HG03439 (cell line): Measurements from ENCODE around the gene WIPF1.

ENCODE experiments used
- ATAC-seq: cut with Tn5 transposase; IDR thresholded peaks from one replicate; pipeline ENCODE4 v1.9.1; 2021; ENCODE audit warnings: mild to moderate bottlenecking, moderate library complexity; ENCODE audit not compliant: unreplicated experiment

The WIPF1 gene

GRCh38 chr2:174623106-174623637, 25.6 kb upstream of the WIPF1 start:
- ATAC-seq = no peak

- no peak for ATAC-seq
These were observed 23.7 kb upstream of the WIPF1 start for GRCh38 chr2:174621323-174621722.

DNA sequence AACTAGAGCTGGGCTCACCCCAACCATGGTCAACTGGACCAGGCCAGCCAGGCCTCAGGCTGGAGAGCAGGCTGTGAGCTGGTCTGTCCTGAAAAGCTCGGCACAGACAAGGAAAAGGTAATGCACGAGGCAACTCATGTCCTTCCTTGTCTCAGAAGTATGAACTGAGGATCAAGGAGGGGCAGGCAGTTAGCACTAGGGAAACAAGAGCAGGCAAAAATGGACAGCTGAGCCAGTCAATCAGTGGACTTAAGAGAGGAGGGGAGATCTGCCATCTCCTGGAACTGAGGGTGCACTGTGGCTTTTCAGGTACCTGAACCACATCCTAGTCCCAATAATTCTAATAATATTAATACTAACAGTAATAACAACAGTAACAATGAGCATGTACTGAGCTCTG, 20.6 kb upstream of the WIPF1 start:
- ATAC-seq = no peak

DNA sequence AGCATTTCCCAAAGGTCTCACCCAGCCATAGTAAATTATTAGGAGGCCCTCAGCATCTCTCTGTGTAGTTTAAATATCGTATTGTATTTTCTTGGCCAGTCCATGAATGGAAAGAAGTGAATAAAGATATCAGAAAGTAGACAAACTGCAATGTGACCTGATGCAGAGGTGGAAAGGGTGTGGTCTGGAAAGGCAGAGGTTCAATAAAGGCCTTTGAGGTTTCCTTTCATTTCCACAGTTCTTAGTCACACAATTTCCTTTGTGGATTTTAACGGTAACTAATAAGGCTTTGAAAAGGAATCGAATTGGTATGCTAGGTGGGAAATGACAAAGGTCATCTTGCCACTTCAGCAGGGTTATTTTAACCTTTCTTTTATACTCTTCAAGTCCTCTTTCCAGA, 20.1 kb upstream of the WIPF1 start:
- no peak for ATAC-seq

GRCh38 chr2:174617120-174617519, 19.5 kb upstream of the WIPF1 start:
- ATAC-seq = no peak

- no peak for ATAC-seq
These were observed 18.4 kb upstream of the WIPF1 start for GRCh38 chr2:174615871-174616436.

DNA sequence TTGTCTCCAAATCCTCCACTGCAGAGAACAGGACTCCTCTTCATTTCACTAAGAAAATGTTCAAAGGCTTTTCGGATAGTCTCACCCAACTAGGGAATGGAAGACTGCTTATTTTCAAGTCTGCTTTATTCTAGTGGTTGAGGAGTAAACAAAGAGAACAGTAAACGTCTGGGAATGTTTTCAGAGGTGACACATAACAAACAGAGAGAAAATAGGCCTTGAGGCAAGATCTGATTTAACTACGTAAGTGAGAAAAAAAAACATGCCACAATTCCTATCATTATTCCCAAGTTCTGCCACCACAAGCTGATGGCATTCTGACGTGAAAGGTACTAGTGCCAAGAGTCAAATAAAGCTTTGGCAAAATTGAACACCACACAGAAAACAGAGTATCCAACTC, 16.7 kb upstream of the WIPF1 start:
- no peak for ATAC-seq

GRCh38 chr2:174613531-174613930, 15.9 kb upstream of the WIPF1 start:
- ATAC-seq = no peak

DNA sequence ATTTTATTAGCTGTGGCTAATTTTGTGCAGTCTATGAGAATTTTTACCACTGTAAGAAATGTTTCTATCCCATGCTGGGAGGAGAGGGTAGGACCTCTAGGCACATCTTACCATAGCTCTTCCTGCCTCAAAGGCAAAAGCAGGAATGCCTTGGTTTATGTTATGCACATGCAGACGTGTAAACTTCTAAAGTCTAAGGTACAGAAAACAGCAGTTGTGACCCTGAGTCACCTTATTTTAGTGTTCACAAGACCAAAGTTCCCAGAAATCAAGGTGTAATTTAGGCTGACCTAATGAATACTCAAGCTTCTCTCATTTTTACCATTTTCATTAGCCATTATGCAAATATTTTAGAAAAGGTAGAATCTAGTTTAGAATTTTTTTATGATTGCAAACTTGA, 15.4 kb upstream of the WIPF1 start:
- no peak for ATAC-seq

DNA sequence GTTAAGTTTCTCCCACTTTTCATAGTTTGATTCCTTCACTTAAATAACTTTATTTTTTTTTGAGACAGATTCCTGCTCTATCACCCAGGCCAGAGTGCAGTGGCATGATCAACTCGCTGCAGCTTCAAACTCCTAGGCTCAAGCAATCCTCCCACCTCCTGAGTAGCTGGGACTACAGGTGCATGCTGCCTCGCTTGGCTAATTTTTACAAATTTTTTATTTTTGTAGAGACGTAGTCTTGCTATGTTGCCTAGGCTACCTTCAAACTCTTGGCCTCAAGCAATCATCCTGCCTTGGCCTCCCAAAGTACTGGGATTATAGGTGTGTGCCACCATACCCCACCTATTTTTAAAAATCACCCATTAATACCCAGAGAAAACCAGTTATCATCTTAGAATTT, 14.2 kb upstream of the WIPF1 start:
- ATAC-seq = no peak

- peak; percentile 3 for ATAC-seq
These were observed 13.4 kb upstream of the WIPF1 start for GRCh38 chr2:174611006-174611405.

- peak; percentile 34 for ATAC-seq
These were observed 12.8 kb upstream of the WIPF1 start for GRCh38 chr2:174610243-174610995.

GRCh38 chr2:174609261-174609660, 11.7 kb upstream of the WIPF1 start:
- no peak for ATAC-seq

DNA sequence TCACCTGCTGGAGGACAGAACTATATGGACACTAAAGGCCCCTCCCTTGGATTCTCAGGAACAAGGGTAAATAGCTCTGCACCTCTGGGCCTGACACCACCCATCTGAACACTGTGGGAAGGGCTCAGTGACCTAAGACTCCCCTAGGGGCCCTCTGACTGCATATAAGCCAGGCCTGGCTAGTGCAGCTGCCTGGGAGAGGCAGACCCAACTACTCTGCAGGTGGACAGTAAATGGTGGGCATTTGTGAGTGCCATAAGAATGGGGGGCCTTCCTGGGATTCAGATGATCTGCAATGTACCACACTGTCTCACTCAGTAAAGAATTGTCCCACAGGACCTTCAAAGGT, 11.2 kb upstream of the WIPF1 start:
- peak; percentile 35 for ATAC-seq

- peak; percentile 50 for ATAC-seq
These were observed 10.6 kb upstream of the WIPF1 start for GRCh38 chr2:174607989-174608865.

- no peak for ATAC-seq
These were observed 10.0 kb upstream of the WIPF1 start for GRCh38 chr2:174607584-174607983.

DNA sequence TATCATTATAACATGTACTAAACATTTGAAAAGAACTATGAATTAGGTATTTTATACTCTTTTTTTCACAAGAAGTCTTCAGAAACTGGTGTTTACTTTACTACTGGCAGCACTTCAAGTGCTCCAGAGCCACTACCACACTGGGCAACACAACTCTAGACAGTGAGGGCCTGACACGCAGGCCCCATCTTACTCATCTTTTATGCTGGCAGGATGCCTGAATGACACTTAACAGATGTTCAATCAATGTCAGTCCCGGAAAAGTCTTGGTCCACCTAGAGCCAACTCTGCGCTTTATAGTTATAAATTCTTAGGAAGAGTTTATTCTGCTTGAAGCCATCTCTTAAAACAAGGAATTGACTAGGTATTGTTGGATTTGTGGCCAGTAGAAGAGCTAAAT, 8.7 kb upstream of the WIPF1 start:
- ATAC-seq = peak; percentile 38

GRCh38 chr2:174605687-174606086, 8.1 kb upstream of the WIPF1 start:
- ATAC-seq = no peak

DNA sequence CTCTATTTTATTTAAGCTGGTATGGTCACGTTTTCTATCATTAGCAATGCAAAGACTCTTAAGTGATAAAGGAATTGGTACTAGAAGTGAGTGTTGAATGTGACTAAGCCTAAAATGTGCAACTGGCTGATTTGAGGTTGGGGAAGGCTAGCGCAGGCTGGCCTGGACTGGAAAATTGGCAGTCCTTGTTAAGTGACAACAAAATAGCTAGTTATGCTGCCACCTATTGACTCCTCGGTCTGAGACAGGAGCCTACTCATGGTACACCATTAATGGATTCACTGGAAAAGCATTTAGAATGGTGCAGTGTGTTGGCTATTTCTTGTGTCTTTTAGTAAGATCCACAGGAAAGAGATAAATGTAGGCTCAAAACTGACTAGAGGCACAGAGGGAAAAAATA, 5.7 kb upstream of the WIPF1 start:
- ATAC-seq = no peak

DNA sequence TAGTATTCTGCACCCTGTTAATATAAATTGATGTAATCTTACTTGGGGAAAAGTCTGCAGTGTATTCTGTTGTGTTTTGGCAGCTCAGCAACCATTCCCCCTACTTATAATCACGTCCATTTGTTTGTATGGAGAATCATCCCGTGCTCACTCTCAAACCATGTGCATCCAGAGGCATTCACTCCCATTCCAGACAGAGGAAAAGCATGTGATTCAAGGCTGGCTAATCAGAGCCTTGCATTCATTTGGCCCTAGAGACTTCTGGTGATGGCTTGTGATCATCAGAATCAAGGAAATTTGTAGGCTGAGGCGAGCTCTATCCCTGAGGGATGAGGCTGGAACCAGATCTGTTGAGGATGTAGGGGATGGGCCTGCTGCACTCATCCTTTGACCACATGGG, 5.1 kb upstream of the WIPF1 start:
- no peak for ATAC-seq

- ATAC-seq = no peak
These were observed 2.7 kb upstream of the WIPF1 start for GRCh38 chr2:174600349-174600748.
